ENCODE measurements around the gene HYAL3.

HYAL3 gene

DNA sequence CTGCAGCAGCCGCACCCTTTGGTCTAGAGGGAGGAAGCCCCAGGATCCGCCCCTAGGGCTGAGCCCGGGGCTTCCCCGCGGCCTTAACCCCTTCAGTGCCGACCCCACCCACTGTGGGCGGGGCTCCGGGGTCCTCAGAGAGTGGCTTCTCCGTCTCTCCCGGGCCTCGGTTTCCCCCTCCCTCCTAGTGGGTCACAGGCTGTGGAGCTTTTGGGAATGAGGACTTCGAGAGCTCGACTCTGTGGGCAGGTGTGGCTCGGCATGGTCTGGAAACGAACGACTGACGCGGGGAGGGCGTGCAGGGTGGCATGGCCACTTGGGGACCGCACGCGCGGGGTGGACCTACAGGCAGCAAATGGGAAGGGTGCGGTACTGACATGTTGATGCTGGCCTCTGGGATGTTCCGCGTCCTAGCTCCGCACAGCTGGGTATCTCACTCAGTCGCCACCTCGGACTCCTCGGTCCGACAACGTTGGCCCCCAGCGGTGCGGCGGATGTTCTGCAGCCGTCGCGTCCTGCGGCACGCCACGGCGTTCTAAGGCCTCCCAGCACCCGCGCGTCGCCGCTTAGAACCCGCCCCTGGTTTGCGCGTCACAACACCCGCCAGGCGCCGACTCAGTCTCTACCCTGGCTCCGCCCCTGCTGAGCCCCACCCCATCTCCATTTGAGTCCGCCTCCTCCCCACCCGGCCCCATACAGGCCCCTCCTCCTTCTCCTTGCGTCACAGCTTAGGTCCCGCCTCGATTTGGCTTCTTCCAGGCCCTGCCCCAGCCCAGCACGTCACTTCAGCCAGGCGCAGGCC lies at the start of gene HYAL3, which contains the start of gene NAA80:
Gene HYAL3 (minus strand): TSS at position 570 of the 802 bp plus-strand sequence. CDS start 3,803 bp downstream, outside the sequence.
Gene NAA80 (minus strand): TSS at position 570 of the 802 bp plus-strand sequence. CDS start 1,942 bp downstream, outside the sequence.
- peak; percentile 100 for DNase-seq (ENCODE audit: low spot score)

DNA sequence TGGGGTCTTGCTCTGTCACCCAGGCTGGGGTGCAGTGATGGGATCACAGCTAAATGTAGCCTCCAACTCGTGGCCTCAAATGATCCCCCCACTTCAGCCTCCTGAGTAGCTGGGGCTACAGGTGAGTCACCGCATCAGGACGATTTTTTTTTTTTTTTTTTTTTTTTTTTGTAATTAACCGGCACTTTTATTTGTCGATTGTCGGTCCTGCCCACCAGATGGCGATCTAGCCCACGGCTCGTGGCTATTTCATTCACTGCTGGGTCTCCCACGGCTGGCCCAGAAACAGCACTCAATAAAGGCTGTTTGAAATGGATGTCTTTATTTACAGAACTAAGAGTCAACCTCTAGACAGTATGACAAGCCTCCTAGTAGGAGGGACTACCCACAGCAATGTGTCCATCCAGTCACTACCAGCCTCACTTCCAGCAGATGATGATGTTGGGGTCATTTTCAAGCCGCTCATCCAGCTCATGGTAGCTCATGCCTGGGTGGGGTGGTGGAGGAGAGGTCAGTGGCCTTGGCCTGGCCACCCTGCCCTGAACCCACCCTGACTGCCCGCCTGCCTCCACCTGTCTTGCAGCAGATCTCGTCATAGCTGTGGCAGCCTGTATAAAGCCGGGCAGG lies 48.1 kb upstream of the HYAL3 start:
- DNase-seq (ENCODE audit: low spot score) = peak; percentile 84

DNA sequence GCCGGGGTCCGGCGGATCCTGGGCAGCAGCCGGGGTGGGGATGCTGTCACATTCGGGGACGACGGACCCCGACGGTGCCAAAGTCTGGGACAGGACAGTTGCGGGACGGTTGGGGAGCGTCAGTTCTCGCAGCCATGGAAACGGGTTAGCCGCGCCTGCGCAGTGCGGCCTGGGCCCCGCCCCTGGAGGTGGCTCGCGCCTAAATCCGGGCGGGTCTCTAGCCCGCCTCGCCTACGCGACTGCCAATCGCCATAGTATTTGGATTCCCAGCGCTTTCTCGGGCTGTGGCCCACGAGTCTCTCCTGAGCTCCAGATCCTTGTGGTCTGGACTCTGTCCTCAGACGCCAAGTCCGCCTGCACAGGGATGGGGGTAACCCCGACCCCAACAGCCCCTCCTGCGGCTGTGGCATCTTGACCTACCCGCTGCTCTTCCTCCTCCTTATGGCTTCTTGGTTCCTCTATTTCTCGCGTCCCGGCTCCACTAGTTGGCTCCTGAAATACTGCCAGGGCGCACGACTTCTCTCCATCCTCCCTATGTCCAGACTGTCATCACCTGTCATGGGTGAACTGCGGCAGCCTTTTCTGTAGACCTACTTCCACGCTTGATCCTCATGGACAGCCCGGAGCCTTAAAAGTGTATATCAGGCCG lies 46.5 kb upstream of the HYAL3 start, which contains the start of gene ZMYND10:
Gene ZMYND10 (minus strand): TSS at position 147 of the 649 bp plus-strand sequence. CDS start 153 bp downstream, outside the sequence.
- peak; percentile 72 for DNase-seq (ENCODE audit: low spot score)

GRCh38 chr3:50345008-50345407 lies 45.8 kb upstream of the HYAL3 start:
- no peak for DNase-seq (ENCODE audit: low spot score)

DNA sequence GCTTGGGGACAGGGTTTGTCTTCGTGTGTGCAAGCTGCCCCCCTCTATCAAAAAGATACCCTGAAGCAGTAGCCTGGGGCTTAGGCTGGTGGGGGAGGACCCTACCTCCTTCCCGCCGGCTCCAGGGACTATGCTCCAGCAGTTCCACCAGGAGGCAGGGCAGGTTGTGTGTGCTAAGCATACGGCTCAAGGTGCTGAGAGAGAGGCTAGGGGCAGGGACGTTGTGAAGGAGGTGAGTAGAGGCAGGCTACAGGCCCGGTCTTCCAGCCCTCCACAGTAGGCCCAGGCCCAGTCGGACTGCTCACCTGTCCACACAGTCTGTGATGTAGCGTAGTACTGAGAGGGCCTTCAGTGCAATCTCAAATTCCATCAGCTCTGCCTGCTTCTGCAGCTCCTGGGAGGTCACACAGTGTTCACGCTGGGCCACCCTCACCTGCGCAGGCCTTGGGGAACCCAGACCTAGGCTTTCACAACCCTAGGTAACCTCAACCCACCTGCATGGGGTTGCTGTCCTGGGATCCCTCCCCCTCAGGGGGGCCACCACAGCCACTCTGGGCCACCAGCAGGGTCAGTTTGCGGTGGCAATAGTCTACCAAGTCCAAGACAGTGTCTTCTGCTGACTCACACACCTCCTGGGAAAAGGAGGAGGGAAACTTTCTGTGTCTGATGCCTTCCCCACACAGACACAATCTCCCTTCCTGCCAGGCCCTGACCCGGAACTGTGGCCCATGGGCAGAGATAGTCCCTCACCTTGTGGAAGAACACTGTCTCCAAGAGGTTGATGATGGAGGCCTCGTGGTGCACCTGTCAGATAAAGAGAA lies 43.8 kb upstream of the HYAL3 start:
- DNase-seq (ENCODE audit: low spot score) = no peak

- no peak for DNase-seq (ENCODE audit: low spot score)
Measured at GRCh38 chr3:50341996-50342650, 42.9 kb upstream of the HYAL3 start.

DNA sequence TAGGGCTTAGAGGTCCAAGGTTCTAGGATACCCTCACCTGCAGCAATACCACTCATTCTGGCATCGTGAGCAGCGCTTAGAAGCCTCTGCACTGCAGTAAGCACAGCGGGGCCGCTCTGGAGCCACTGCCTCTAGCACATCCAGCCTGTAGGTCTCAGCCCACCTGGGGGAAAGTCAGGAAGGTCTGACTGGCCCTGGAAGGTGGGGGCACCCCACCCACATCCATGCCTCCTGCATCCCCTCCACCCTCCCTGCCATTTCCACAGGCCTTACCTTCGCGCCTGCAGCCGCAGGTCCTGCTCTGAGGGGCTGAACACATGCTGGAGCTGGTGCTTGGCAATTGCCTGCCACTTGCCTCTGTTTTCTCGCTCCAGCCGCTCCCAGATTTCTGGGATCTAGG lies 42.3 kb upstream of the HYAL3 start:
- no peak for DNase-seq (ENCODE audit: low spot score)

GRCh38 chr3:50340448-50341329 lies 41.5 kb upstream of the HYAL3 start, which contains the start of gene RASSF1:
TSS of gene RASSF1 (minus strand) at chr3:50340836. CDS start at chr3:50340805, 31 bp downstream.
- peak; percentile 64 for DNase-seq (ENCODE audit: low spot score)

- no peak for DNase-seq (ENCODE audit: low spot score)
Measured at GRCh38 chr3:50340147-50340447, 40.9 kb upstream of the HYAL3 start.

GRCh38 chr3:50339485-50340146 lies 40.4 kb upstream of the HYAL3 start:
- DNase-seq (ENCODE audit: low spot score) = no peak

- DNase-seq (ENCODE audit: low spot score) = no peak
Measured at GRCh38 chr3:50338965-50339364, 39.8 kb upstream of the HYAL3 start.

DNA sequence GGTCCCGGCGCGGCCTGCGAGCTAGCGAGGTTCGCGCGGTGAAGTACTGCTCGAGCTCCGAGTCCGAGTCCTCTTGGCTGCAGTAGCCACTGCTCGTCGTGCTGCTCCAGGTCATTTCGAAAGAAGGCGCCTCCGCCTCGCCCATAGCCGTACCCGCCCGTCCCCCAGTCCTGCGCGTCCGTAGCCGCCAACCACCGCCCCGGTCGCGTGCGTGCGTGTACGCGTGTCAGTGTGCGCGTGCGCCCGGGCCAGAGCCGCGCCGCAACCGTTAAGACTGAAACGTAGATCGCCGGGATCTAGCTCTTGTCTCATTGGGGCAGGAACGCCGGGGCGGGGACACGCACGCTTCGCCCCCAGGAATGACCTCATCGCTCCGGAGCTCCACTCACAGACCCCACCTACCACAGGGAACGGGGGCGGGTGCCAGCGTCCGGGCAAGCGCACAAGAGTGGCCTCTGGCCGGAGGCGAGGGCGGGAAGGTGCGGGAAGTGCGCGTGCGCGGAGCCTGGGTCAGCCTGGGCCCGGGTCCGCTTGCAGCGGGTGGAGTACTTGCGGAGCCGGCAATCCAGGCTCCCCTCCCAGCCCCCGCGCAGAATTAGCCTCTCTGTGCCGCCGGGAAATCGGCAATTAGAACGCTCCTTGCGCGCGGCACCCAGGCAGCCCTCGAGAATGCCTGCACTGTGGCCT lies 38.1 kb upstream of the HYAL3 start:
- peak; percentile 86 for DNase-seq (ENCODE audit: low spot score)

DNA sequence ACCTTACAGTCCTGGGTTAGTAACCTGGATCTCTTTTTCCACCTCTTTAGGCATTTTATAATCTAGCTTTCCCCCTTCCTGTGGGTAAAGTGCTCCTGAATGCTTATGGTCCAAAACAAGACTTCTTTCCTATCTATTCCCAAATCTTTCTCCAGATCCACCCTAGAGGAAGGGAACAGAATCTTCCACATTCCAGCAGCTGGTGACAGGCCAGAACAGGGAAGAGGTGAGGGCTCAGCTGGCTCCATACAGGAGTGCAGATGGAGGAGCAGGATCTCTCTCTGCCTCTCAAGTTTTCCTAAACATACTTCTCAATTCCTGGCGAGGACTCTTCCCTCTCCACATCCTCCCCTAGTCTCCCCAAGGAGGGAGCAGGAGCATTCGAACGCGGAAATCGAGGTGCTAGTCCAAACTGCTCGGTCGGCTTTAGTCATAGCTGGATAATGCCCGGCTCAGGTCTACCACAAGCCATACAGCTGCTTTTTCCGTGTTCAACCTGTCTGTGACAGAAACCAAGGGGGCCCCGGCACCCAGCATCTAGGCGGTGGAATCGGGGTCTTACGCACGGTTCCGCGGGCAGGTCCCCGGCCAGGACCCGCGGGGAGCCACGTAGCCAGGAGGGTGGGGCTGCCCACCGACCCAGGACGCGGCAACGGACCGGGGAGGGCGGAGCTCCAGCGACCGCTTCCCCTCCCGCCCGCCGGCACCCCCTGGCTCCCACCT lies 37.4 kb upstream of the HYAL3 start:
- no peak for DNase-seq (ENCODE audit: low spot score)

DNA sequence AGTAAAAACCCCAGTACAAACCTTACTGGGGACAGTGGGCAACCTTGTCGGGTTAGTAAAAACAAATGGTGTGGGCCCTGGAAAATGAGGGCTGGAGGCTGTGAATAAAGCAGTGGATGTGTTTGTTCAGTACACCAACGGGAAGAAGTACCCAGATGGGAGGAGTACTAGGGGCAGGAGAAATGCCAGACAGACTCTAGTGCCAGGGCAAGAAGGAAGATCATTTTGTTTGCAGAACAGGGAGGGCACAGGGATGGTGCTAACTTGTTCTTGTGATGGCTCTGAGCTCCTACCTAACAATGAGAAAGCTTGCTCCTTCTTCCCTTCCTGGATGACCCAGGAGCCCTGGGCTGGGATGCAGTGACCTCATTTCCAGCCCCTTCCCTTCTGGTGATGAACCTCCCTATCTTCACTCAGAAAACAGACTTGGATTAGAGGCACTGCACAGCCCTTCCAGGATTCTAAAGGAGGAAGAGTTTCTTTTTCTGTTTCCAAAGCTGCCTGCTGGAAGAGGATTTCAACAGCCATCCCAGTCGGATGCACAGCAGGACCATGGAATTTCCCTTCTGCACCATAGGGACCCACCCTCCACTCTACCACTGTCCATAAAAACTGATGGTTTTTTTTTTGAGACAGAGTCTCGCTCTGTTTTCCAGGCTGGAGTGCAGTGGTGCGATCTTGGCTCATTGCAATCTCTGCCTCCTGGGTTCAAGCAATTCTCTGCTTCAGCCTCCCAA lies 35.3 kb upstream of the HYAL3 start:
- DNase-seq (ENCODE audit: low spot score) = no peak

DNA sequence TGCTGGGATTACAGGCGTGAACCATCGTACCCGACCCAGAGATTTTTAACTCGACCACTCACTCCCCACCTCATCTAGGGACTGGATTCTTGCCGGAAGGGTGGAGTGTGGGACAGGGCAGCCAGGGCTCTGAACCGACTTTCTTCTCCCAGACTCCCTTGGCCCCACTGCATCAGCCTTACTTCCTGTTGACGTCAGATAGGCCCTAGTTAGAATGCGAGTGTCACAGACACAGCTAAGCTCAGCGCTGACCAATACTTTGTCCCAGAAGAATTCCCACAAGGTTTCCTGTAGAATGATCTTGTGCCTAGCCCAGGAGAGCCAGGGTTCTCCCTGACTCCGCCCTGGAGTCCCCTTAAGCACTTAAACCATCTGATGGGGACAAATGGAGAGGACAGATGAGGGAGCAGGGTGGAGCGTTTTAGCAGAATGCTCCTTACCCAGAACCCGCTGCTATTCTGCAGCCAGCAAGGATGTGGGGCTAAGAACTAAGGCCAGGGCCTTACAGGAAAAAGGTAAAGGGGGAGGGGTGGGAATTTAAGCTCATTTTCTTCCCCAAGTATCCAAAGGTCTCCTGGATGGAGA lies 34.6 kb upstream of the HYAL3 start:
- DNase-seq (ENCODE audit: low spot score) = no peak

- no peak for DNase-seq (ENCODE audit: low spot score)
Measured at GRCh38 chr3:50331364-50331907, 32.2 kb upstream of the HYAL3 start.

- DNase-seq (ENCODE audit: low spot score) = no peak
Measured at GRCh38 chr3:50330330-50330729, 31.1 kb upstream of the HYAL3 start.
